Fibroblast of villous mesenchyme (primary cell): ENCODE data around the gene NUDT1. TPM values are rescaled to one million over a fixed set of nuclear protein-coding genes. Genes with fewer than 3 reads are reported as not detected.
A peak's percentile ranks its signal among the peaks of the same experiment; 100 is the strongest.

Experiments
- DNase-seq: peaks from one replicate; pipeline ENCODE4 v3.0.0-alpha.2; 2010; ENCODE audit warnings: low read depth
- H3K4me3 ChIP-seq: 2 replicates; pipeline ENCODE4 v1.5.1; 2011; ENCODE audit warnings: low read depth, mild to moderate bottlenecking, low read length
- CTCF ChIP-seq: IDR thresholded peaks from 2 replicates; pipeline ENCODE4 v1.5.1; 2012; ENCODE audit warnings: low read depth, mild to moderate bottlenecking, low read length; ENCODE audit not compliant: insufficient read depth
- total RNA-seq: library from RNA; depleted of rRNA; stranded (reverse); fragments of >200 nt; gene quantifications from 2 replicates; pipeline ENCODE4 v1.2.3, GENCODE V29; 2012

The NUDT1 gene
- total RNA-seq, 1 donor, result 13.4 TPM

DNA sequence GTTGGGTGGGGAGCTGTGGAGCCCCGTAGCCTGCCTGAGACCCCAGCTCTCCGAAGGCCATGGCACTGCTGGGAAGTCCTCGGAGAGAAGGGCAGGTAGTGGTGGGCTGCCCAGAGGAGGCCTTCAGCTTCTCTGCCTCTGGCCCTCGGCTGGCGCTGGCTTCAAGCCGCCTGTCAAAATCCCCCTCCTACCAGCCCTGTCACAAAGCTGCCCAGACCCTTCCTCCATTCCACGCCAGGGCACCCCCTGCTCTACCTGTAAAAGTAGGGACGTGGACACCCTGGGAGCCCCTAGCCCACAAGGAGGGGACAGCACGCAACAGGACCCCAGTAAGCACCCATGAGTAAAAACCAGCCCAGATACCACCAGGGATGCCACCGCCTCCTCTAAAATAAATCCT, 40.9 kb upstream of the NUDT1 start:
- no peak for TF ChIP-seq CTCF
- DNase-seq, result no peak
- no peak overlapping the region for H3K4me3 ChIP-seq

- H3K4me3 ChIP-seq, result no peak overlapping the region
- DNase-seq, result no peak
- TF ChIP-seq CTCF, result no peak
Observed at GRCh38 chr7:2201686-2202360, 40.2 kb upstream of the NUDT1 start.

GRCh38 chr7:2202361-2202761, 39.7 kb upstream of the NUDT1 start:
- TF ChIP-seq CTCF, result no peak
- no peak overlapping the region for H3K4me3 ChIP-seq
- DNase-seq, result no peak

GRCh38 chr7:2202901-2203765, 38.9 kb upstream of the NUDT1 start:
- no peak overlapping the region for H3K4me3 ChIP-seq
- TF ChIP-seq CTCF, result peak; percentile 26
- DNase-seq, result peak; percentile 84

DNA sequence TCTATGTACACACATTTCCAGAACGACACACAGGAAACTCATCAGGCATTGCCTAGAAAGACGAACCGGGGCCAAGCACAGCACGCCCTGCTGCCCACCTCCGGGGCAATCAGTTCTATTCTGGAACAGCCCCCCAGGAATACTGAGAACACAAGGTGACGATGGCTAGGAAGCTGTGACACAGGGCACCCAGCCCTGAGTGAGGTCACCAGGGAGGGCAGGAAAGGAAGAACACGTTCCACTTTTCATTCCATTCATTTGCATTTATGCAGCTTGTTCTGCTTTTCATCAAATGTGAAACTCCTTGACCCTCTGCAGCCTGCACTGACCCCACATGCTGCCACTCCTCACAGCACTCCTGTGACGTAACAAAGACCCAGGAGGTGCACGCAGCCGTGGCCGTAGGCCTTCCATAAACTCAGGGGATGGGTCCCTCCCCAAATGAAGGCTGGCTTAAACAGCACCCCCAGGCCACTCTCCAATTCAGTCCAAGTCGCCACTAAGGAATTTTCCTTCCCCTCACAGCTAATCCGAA, 38.2 kb upstream of the NUDT1 start:
- no peak for TF ChIP-seq CTCF
- peak; percentile 84 for DNase-seq
- no peak overlapping the region for H3K4me3 ChIP-seq

DNA sequence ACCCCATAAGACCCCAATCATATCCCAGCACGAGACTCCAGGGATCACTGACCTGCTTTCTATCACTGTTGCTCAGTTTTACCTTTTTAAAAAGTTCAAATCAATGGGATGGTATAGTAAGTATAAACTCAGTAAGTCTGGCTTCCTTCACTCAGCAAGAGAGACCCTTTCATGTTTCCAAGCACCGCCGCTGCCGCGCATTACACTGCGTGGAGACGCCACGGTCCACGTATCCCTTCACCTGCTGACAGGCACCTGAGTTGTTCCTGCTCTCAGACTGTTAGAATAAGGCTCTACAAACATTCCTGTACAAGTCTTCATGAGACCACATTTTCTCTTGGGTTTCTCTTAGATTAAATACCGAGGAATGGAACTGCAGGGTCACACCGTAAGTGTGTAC, 37.6 kb upstream of the NUDT1 start:
- TF ChIP-seq CTCF, result no peak
- H3K4me3 ChIP-seq, result no peak overlapping the region
- no peak for DNase-seq
